Myocyte (in vitro differentiated cells): Measurements from ENCODE around the gene LIPT2. TPM values are rescaled to one million over a fixed set of nuclear protein-coding genes. Genes with fewer than 3 reads are reported as not detected.

Source experiments
- total RNA-seq: library from RNA; depleted of rRNA; stranded (reverse); fragments of >200 nt; gene quantifications from 2 replicates; pipeline ENCODE4 v1.2.3, GENCODE V29; 2014

Gene LIPT2
- total RNA-seq, 1 donor from 2014 or later: 4.5 TPM

Other genes starting within 250 kb of the LIPT2 start
- gene P4HA3, start 182.1 kb downstream of the LIPT2 start, total RNA-seq: 0.42 TPM in 1 of 2 replicates, not detected in the other
- 17.9 and 20.3 TPM in 2 replicates for gene PGM2L1, start 95.3 kb downstream of the LIPT2 start, total RNA-seq
- 0.52 and 0.70 TPM in 2 replicates for gene KCNE3, start 26.2 kb downstream of the LIPT2 start, total RNA-seq
- gene POLD3, start 98.9 kb upstream of the LIPT2 start, total RNA-seq: 5.8 and 9.6 TPM in 2 replicates
- not detected in 2 replicates for gene CHRDL2, start 237.7 kb upstream of the LIPT2 start, total RNA-seq